Stomach (tissue), 19 donors: ENCODE results near the gene INSR. TPM values are rescaled to one million over a fixed set of nuclear protein-coding genes. Genes with fewer than 3 reads are reported as not detected.
A peak's percentile ranks its signal among the peaks of the same experiment; 100 is the strongest.

Experiments used
- DNase-seq, 2 donors: peaks; one replicate each; pipeline versions ENCODE4 v3.0.0 to v3.0.0-alpha.2; 2013 to 2019
- H3K27ac ChIP-seq, 5 donors: fragments of 200-600 bp in 4 of 5; sonication (generic) in 4 of 5; one replicate each; pipeline ENCODE4 v1.5.1; 2013 to 2019; ENCODE audit warnings: mild to moderate bottlenecking in 1 of 5, moderate library complexity in 1 of 5
- H3K27me3 ChIP-seq, 3 donors: fragments of 200-600 bp; sonication (generic); one replicate each; pipeline ENCODE4 v1.5.1; 2017 to 2019; ENCODE audit warnings: mixed run types in 1 of 3
- H3K36me3 ChIP-seq, 4 donors: fragments of 200-600 bp; sonication (generic); 1 replicate in 3 of 4; 2 replicates in 1 of 4; pipeline ENCODE4 v1.5.1; 2016 to 2019
- H3K4me1 ChIP-seq, 4 donors: fragments of 200-600 bp; sonication (generic); one replicate each; pipeline ENCODE4 v1.5.1; 2016 to 2019
- H3K4me3 ChIP-seq, 4 donors: fragments of 200-600 bp; sonication (generic) in 3 of 4; one replicate each; pipeline ENCODE4 v1.5.1; 2016 to 2019; ENCODE audit warnings: mild to moderate bottlenecking in 1 of 4
- H3K9me3 ChIP-seq, 4 donors: fragments of 200-600 bp; sonication (generic); one replicate each; pipeline ENCODE4 v1.5.1; 2016 to 2019
- CTCF ChIP-seq, 7 experiments: fragments of 450-650 bp in 4 of 7; fragments of 200-600 bp in 3 of 7; sonication (generic) in 3 of 7; IDR thresholded peaks; one replicate each; pipeline ENCODE4 v1.5.1; 2016 to 2019; ENCODE audit warnings: antibody characterized with exemption in 7 of 7, control low read depth in 2 of 7, mild to moderate bottlenecking in 1 of 7
- EP300 ChIP-seq: sonication (generic); formaldehyde crosslinking; IDR thresholded peaks from one replicate; pipeline ENCODE4 v1.6.1; 2017; ENCODE audit warnings: antibody characterized with exemption
- POLR2A ChIP-seq, 4 donors: fragments of 450-650 bp; IDR thresholded peaks; one replicate each; pipeline ENCODE4 v1.6.1; 2016; ENCODE audit warnings: antibody characterized with exemption in 4 of 4, control low read depth in 2 of 4, mild to moderate bottlenecking in 1 of 4, moderate library complexity in 1 of 4
- POLR2AphosphoS5 ChIP-seq, 3 donors: sonication (generic); formaldehyde crosslinking; IDR thresholded peaks; one replicate each; pipeline ENCODE4 v1.6.1; 2016; ENCODE audit warnings: antibody characterized with exemption in 3 of 3
- WGBS, 5 donors: extraction: QIAGEN DNeasy Blood & Tissue Kit in 3 of 5; methylation state at CpG; one replicate each; pipeline versions ENCODE4 v1.1.5 to v1.1.7; 2013 to 2018; 5-methylcytosine and 5-hydroxymethylcytosine counted together
- intact Hi-C: fragments of 100-400 bp; cut with DNase I; formaldehyde crosslinking; loops from one replicate; pipeline ENCODE4 v1.15.1; 2023; ENCODE audit warnings: low total_unique reads
- long read RNA-seq, 10 donors: transcript quantifications; one replicate each; lab custom pipeline, GENCODE V29; 2026
- polyA plus RNA-seq, 3 donors: library from polyadenylated mRNA; stranded (reverse); fragments of 200-250 nt; gene quantifications; one replicate each; pipeline ENCODE4 v1.2.3, GENCODE V29; 2013
- total RNA-seq, 5 donors: library from RNA; depleted of rRNA; stranded (reverse); fragments of >200 nt; gene quantifications; one replicate each; pipeline versions ENCODE4 v1.1.0 to v1.2.3, GENCODE V29; 2014 to 2016
- donor health status: healthy with polysubstance abuse.
- donor health status: Bipolar disorder and iron deficiency.
- donor health status: healthy.

The INSR gene
- total RNA-seq (100 to 1,000 TPM in 2 of 5 donors, 10 to 100 TPM in 3; 50.4 to 513 (median 90.4) TPM), polyA plus RNA-seq (1 to 10 TPM; 4.4 to 7.8 (median 6.1) TPM)
- long read RNA-seq, donor 1 = 0 reads
- long read RNA-seq, donor 2, partial matches to known transcripts = 0 of 1 reads
- long read RNA-seq, donor 2, other reads (novel, unspliced or antisense) = 0 of 1 reads
- long read RNA-seq, donor 3 = 0 reads
- long read RNA-seq, donor 4 = 0 reads
- long read RNA-seq, donor 5, full-length matches to known transcripts = 1 of 1 reads
- long read RNA-seq, donor 5, partial matches to known transcripts = 0 of 1 reads
- long read RNA-seq, donor 5, other reads (novel, unspliced or antisense) = 0 of 1 reads
- long read RNA-seq, donor 6, full-length matches to known transcripts = 2 of 51 reads
- long read RNA-seq, donor 6, partial matches to known transcripts = 49 of 51 reads
- long read RNA-seq, donor 6, other reads (novel, unspliced or antisense) = 0 of 51 reads
- long read RNA-seq, donor 7 = 0 reads
- long read RNA-seq, donor 8, full-length matches to known transcripts = 1 of 1 reads
- long read RNA-seq, donor 8, partial matches to known transcripts = 0 of 1 reads
- long read RNA-seq, donor 8, other reads (novel, unspliced or antisense) = 0 of 1 reads
- long read RNA-seq, donor 9 = 0 reads
- long read RNA-seq, donor 10 = 0 reads

DNA sequence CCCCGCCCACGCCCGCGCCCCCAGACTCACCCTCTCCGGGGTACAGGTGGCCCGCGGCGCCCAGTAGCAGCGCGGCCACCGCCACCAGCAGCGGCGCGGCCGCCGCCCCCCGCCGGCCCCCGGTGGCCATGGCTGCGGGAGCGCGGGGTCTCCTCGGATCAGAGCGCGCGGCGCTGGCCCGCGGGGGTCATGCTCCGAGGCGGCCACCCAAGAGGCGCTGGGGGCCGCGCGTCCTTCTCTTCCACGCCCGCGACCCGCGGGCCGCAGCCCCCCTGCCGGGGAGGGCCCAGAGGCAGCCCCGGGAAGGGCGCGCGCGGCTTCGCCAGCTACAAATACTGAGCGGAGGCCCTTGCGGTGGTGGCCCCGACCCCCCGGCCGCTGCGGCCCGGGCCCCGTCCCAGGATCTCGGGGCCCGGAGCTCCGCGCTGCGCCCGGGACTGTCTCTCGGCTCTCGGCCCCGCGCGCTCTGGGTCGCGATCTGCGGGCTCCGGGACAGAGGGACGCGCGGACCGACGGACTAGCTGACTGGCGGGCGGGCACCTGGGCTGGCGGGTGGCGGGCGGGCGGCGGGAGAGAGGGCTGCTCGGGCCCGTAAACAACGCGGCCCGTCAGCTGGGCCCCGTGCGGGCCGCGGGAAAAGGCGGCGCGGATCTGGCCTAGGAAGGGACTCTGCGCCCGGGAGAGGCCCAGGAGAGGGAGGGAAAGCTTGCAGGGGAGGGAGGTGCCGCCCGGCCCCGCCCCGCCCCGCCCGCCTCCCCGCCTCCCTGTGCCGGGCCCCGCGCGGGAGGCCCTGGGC lies at the start of gene INSR:
TSS of gene INSR (minus strand) at position 653 of the 796 bp plus-strand sequence. CDS start at position 130, 523 bp downstream.
- TF ChIP-seq CTCF (IDR thresholded peaks at IDR 0.05) = no peak
- TF ChIP-seq POLR2AphosphoS5 (IDR thresholded peaks at IDR 0.05) = peak; percentile 77 to 88 (median 77)
- Histone ChIP-seq H3K9me3 (no peaks in the 10 kb centered on the region), H3K36me3 (no peaks in the 10 kb centered on the region), H3K4me3 (peak within 1 kb of the TSS; percentile 82 to 100 (median 96)), H3K27ac (peak within 1 kb of the TSS; percentile 87 to 96 (median 92)), H3K4me1 (peaks cover 6 to 50% (median 36%) of the 10 kb centered on the region in 4 donors), H3K27me3 (peaks cover 0 to 4% (median 0%) of the 10 kb centered on the region in 3 donors)
- DNase-seq = peak; percentile 91 to 97
- 0 to 2% (median 1%) methylated on average over 4 to 102 of the region's 108 CpGs; no CpG with 5 or more reads in 1 of the 5 donors for WGBS, 5 donors
- intact Hi-C loops = loop anchor here (5.0 kb wide), 1 partner anchor 97 kb away; no protein-coding TSS in a partner anchor

GRCh38 chr19:7342143-7342542 lies 47.9 kb upstream of the INSR start:
- WGBS, 5 donors = 84 to 95% (median 91%) methylated on average over 5 of the region's 5 CpGs
- H3K4me3 ChIP-seq = no peak overlapping the region
- H3K9me3 ChIP-seq = no peaks in the 10 kb centered on the region
- H3K27ac ChIP-seq = no peak overlapping the region
- intact Hi-C loops = loop anchor here (5.0 kb wide), 1 partner anchor 195 kb away; no protein-coding TSS in a partner anchor
- DNase-seq = no peak
- peaks cover 0 to 29% (median 12%) of the 10 kb centered on the region in 4 donors for H3K4me1 ChIP-seq
- TF ChIP-seq CTCF (IDR thresholded peaks at IDR 0.05) = no peak
- TF ChIP-seq POLR2AphosphoS5 (IDR thresholded peaks at IDR 0.05) = no peak
- TF ChIP-seq EP300 = no peak
- TF ChIP-seq POLR2A (IDR thresholded peaks at IDR 0.05) = no peak
- no peaks in the 10 kb centered on the region for H3K36me3 ChIP-seq
- H3K27me3 ChIP-seq = peaks cover 0 to 19% (median 0%) of the 10 kb centered on the region in 3 donors

DNA sequence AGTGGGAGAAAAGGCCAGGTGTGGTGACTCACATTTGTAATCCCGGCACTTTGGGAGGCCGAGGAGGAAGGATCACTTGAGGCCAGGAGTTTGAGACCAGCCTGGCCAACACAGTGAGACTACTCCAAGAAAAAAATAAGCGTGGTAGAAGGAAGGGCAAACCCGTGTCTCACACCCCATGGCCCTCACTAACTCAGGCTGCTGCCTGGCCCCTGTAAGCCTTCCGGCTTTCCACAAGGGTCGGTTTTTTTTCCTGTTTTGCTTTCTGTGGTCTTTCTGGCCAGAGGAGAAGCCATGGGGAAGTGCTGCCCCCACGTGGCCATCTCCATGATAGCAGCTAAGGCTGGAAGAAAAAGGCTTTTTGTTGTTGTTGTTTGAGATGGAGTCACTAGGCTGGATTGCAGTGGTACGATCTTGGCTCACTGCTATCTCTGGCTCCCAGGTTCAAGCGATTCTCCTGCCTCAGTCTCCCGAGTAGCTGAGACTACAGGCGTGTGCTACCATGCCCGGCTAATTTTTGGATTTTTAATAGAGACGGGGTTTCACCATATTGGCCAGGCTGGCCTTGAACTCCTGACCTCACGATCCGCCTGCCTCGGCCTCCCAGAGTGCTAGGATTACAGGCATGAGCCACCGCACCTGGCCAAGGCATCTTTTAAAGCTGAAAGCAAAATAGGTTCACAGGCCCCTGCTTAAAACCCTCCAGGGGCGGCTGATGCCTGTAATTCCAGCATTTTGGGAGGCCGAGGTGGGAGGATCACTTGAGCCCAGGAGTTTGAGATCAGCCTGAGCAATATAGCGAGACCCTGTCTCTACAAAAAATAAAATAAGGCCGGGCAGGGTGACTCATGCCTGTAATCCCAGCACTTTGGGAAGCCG lies 47.0 kb upstream of the INSR start:
- Histone ChIP-seq H3K4me1 (peaks cover 4 to 36% (median 16%) of the 10 kb centered on the region in 4 donors), H3K27ac (no peak overlapping the region), H3K27me3 (peaks cover 0 to 17% (median 0%) of the 10 kb centered on the region in 3 donors), H3K4me3 (no peak overlapping the region), H3K36me3 (no peaks in the 10 kb centered on the region), H3K9me3 (no peaks in the 10 kb centered on the region)
- TF ChIP-seq CTCF (IDR thresholded peaks at IDR 0.05) (peak in 5 of 7 experiments; percentile 90 to 96 (median 92)), POLR2AphosphoS5 (IDR thresholded peaks at IDR 0.05) (peak in 1 of 3 donors; percentile 67), EP300 (no peak), POLR2A (IDR thresholded peaks at IDR 0.05) (no peak)
- WGBS, 5 donors = 33 to 40% (median 37%) methylated on average over 22 of the region's 22 CpGs
- intact Hi-C loops = loop anchor here (5.0 kb wide), 1 partner anchor 194 kb away; no protein-coding TSS in a partner anchor
- peak; percentile 87 to 92 for DNase-seq
